Naive B cell (primary cell): ENCODE data around the gene PEX6. TPM values are rescaled to one million over a fixed set of nuclear protein-coding genes. Genes with fewer than 3 reads are reported as not detected.

Source experiments
- ATAC-seq, 2 donors: fragments of 150-1000 bp; cut with Tn5 transposase; 2 replicates each; pipeline ENCODE4 v1.10.0; 2021; ENCODE audit warnings: low read depth in 2 of 2, mild to moderate bottlenecking in 2 of 2, moderate library complexity in 2 of 2
- DNase-seq: peaks from one replicate; pipeline ENCODE4 v3.0.0; 2022
- H3K27ac Mint-ChIP-seq, 6 donors: one replicate each; pipeline ENCODE4 v1.8.0; 2020 to 2022; ENCODE audit warnings: mild to moderate bottlenecking in 6 of 6, mixed read lengths in 6 of 6, moderate library complexity in 5 of 6, inconsistent platforms in 2 of 6
- H3K27me3 Mint-ChIP-seq, 3 donors: one replicate each; pipeline ENCODE4 v1.8.0; 2021 to 2022; ENCODE audit warnings: mixed read lengths in 3 of 3, mild to moderate bottlenecking in 1 of 3
- H3K36me3 Mint-ChIP-seq, 2 donors: one replicate each; pipeline ENCODE4 v1.8.0; 2020 to 2022; ENCODE audit warnings: mixed read lengths in 2 of 2, inconsistent platforms in 1 of 2, mild to moderate bottlenecking in 1 of 2
- H3K4me1 Mint-ChIP-seq, 3 donors: one replicate each; pipeline ENCODE4 v1.8.0; 2020 to 2022; ENCODE audit warnings: mixed read lengths in 3 of 3, inconsistent platforms in 1 of 3, mild to moderate bottlenecking in 1 of 3, moderate library complexity in 1 of 3
- H3K4me3 Mint-ChIP-seq, 8 donors: one replicate each; pipeline ENCODE4 v1.8.0; 2020 to 2022; ENCODE audit warnings: mild to moderate bottlenecking in 8 of 8, mixed read lengths in 8 of 8, moderate library complexity in 8 of 8, inconsistent platforms in 2 of 8
- H3K9me3 Mint-ChIP-seq, 7 donors: one replicate each; pipeline ENCODE4 v1.8.0; 2020 to 2022; ENCODE audit warnings: mixed read lengths in 7 of 7, mild to moderate bottlenecking in 5 of 7, inconsistent platforms in 2 of 7, moderate library complexity in 1 of 7
- polyA plus RNA-seq, 6 donors: library from polyadenylated mRNA; unstranded; fragments of 300-500 nt; fragmentation: Illumina TruSeq; gene quantifications; one replicate each; pipeline ENCODE4 v1.2.3, GENCODE V29; 2021; ENCODE audit warnings: low read depth in 6 of 6

The PEX6 gene, protein sequence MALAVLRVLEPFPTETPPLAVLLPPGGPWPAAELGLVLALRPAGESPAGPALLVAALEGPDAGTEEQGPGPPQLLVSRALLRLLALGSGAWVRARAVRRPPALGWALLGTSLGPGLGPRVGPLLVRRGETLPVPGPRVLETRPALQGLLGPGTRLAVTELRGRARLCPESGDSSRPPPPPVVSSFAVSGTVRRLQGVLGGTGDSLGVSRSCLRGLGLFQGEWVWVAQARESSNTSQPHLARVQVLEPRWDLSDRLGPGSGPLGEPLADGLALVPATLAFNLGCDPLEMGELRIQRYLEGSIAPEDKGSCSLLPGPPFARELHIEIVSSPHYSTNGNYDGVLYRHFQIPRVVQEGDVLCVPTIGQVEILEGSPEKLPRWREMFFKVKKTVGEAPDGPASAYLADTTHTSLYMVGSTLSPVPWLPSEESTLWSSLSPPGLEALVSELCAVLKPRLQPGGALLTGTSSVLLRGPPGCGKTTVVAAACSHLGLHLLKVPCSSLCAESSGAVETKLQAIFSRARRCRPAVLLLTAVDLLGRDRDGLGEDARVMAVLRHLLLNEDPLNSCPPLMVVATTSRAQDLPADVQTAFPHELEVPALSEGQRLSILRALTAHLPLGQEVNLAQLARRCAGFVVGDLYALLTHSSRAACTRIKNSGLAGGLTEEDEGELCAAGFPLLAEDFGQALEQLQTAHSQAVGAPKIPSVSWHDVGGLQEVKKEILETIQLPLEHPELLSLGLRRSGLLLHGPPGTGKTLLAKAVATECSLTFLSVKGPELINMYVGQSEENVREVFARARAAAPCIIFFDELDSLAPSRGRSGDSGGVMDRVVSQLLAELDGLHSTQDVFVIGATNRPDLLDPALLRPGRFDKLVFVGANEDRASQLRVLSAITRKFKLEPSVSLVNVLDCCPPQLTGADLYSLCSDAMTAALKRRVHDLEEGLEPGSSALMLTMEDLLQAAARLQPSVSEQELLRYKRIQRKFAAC
- polyA plus RNA-seq, result 10 to 100 TPM; 10.6 to 23.5 (median 15.7) TPM

DNA sequence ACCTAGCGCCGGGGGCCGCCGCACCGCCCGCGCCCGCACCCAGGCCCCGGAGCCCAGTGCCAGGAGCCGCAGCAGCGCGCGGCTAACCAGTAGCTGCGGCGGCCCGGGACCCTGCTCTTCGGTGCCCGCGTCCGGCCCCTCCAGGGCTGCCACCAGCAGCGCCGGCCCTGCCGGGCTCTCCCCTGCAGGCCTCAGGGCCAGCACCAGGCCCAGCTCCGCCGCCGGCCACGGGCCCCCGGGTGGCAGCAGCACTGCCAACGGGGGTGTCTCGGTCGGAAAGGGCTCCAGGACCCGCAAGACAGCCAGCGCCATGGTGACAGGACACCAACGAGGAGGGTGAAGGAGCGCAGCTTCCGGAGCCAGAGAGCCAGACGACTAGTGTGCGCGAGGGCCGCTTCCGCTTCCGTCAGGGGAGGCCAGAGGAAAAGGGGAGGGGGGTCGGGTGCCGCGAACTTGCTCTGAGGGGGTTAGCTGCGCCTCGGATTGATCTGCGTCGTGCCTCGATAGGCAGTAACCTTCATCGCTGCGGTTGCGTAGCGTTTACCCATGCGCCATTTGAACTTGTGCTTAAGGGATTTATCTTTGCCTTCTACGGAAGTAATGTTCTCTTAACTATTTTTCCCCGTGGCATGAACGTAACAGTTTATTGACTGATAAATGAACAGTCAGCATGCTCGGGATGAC is at the start of gene PEX6:
TSS of gene PEX6 (minus strand) at position 343 of the 684 bp plus-strand sequence. CDS start at position 312, 31 bp downstream.
- Mint-ChIP-seq H3K27me3 (no peaks in the 10 kb centered on the region), H3K36me3 (no peaks in the 10 kb centered on the region), H3K4me3 (peak within 1 kb of the TSS; percentile 84 to 99 (median 98)), H3K9me3 (no peaks in the 10 kb centered on the region), H3K27ac (peak within 1 kb of the TSS; percentile 78 to 99 (median 97)), H3K4me1 (peaks cover 28 to 46% (median 30%) of the 10 kb centered on the region in 3 donors)
- DNase-seq, result peak; percentile 89
- peak; percentile 97 for ATAC-seq

DNA sequence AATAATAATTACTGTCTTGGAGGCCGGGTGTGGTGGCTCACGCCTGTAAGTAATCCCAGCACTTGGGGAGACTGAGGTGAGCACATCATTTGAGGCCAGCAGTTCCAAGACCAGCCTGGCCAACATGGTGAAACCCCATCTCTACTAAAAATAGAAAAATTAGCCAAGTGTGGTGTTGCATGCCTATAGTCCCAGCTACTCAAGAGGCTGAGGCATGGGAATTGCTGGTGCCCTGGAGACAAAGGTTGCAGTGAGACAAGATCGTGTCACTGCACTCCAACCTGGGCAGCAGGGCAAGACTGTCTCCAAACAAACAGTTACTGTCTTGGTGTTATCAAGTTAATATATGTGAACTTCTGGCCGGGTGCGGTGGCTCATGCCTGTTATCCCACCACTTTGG is 47.4 kb upstream of the PEX6 start:
- Mint-ChIP-seq H3K27me3 (no peaks in the 10 kb centered on the region), H3K27ac (peak overlapping the region in 2 of 6 donors; percentile 34 to 56), H3K9me3 (no peaks in the 10 kb centered on the region), H3K4me1 (peaks cover 15 to 24% (median 17%) of the 10 kb centered on the region in 3 donors), H3K36me3 (peaks cover 11 to 28% of the 10 kb centered on the region in 2 donors), H3K4me3 (no peak overlapping the region)
- no peak for DNase-seq
- no peak for ATAC-seq

DNA sequence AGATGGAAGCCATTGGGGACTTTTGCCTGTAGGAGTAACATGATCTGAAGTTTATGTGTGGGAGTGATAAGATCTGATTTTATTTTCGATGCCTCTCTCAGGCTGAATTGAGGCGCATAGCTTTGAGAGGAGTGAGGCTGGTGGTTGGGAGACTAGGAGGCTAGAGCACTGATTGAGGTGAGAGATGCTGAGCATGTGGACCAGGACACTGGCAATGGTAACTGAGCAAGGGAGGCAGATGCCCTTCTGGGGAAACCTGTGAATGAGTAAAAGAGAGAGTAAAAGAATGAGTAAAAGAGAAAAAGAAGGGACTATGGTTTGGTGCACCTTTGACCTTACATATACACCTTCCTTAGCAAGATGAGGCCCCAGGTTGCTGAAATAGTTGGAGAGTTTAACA is 45.5 kb upstream of the PEX6 start:
- no peaks in the 10 kb centered on the region for H3K9me3 Mint-ChIP-seq
- peak overlapping the region in 1 of 6 donors; percentile 61 for H3K27ac Mint-ChIP-seq
- DNase-seq (no peak), ATAC-seq (no peak)
- peaks cover 5 to 29% of the 10 kb centered on the region in 2 donors for H3K36me3 Mint-ChIP-seq
- no peaks in the 10 kb centered on the region for H3K27me3 Mint-ChIP-seq
- H3K4me1 Mint-ChIP-seq, result peaks cover 20 to 33% (median 27%) of the 10 kb centered on the region in 3 donors
- H3K4me3 Mint-ChIP-seq, result peak overlapping the region in 6 of 8 donors; percentile 4 to 85 (median 38)

DNA sequence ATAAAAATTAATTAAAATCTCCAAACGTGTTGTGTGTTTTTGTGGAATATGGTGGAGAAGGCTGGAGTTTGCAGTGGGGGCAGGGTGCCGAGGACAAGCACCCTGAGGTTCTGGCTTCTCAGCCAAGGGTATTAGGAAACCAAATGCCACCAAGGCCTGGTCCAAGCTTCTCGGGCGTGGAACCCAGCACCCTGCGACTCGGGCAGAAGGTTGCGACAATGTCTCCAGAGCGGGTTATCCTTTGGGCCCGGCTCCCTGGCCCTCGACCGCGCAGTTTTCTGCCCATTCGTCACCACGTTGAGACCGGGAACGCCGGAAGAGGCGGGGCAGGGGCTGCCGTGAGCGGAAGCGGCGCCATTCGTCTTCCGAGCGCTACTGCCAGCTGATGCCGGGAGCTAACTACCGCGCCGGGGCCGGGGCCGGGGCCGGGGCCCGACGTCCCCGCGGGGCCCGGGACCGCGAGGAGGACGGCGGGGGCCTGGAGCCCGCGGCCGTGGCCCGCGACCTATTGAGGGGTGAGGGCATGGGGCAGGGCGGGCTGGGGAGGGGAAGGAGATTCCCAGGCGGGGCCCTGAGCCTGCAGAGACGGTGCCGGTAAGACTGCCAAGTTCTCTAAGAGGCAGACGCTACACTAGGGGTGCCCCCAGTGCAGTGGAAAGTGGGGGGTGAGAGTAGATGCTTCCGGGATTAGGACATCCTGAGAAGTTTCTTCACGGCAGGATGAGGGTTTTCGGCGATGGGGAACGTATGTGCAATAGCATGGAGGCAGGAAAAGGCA is 42.5 kb upstream of the PEX6 start, which contains the start of gene RRP36:
TSS of gene RRP36 (plus strand) at position 354 of the 778 bp plus-strand sequence. CDS start at position 386, 32 bp downstream.
- Mint-ChIP-seq H3K36me3 (peaks cover 8 to 37% of the 10 kb centered on the region in 2 donors), H3K4me3 (peak within 1 kb of the TSS; percentile 89 to 99 (median 96)), H3K27me3 (no peaks in the 10 kb centered on the region), H3K27ac (peak within 1 kb of the TSS in 5 of 6 donors; percentile 74 to 96 (median 93)), H3K4me1 (peaks cover 25 to 50% (median 46%) of the 10 kb centered on the region in 3 donors), H3K9me3 (no peaks in the 10 kb centered on the region)
- peak; percentile 55 for DNase-seq
- peak; percentile 87 to 91 for ATAC-seq

DNA sequence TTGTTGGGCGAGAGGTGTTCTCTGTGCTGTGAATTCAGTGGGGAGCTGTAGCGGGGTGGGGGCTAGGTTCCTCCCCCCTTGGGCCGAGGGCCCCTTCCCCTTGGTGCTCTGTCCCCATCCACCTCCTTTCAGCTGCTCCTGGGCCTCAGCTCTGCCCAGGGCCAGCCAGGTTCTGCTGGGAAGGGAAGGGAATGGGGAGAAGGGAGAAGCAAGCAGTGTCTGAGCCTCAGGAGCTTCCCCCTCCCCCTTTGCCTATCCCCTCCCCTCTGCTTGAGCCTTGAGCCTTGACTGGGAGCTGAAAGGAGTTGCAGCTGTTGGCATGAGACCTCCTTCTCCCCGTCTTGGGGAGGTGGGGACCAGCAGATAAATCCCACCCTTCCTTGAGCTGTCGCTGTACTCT is 41.9 kb upstream of the PEX6 start:
- peak overlapping the region in 3 of 6 donors; percentile 33 to 75 (median 70) for H3K27ac Mint-ChIP-seq
- H3K36me3 Mint-ChIP-seq, result peaks cover 8 to 32% of the 10 kb centered on the region in 2 donors
- DNase-seq (no peak), ATAC-seq (no peak)
- no peaks in the 10 kb centered on the region for H3K27me3 Mint-ChIP-seq
- H3K9me3 Mint-ChIP-seq, result no peaks in the 10 kb centered on the region
- peak overlapping the region; percentile 86 to 96 (median 94) for H3K4me3 Mint-ChIP-seq
- peaks cover 29 to 56% (median 52%) of the 10 kb centered on the region in 3 donors for H3K4me1 Mint-ChIP-seq

DNA sequence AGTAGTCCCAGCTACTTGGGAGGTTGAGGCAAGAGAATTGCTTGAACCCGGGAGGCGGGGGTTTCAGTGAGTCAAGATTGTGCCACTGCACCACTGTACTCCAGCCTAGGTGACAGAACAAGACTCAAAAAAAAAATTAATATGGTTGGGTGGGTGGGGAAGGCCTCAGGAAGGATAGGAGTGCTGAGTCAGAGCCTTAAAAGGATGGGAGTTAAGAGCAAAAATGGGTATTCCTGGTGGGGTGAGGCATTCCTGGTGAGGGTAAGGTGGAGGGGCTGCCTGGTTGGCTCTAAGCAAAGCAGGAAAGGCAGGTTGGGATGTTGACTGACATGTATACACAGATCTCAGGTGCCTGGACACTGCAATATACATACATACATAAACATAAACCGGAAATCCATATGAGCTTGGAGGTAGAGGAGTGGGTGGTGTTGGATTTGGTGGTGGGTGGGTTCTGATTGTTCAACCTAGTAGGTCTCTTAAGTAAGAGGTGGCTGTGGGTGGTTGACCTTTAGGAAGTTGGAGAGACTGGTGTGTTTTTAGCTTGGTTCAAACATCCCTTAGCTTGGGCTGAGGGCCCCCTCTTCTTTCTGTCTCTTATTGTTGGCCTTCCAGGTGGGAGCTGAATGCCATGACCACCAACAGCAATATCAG is 41.2 kb upstream of the PEX6 start:
- H3K27me3 Mint-ChIP-seq, result no peaks in the 10 kb centered on the region
- no peaks in the 10 kb centered on the region for H3K9me3 Mint-ChIP-seq
- peaks cover 29 to 58% (median 53%) of the 10 kb centered on the region in 3 donors for H3K4me1 Mint-ChIP-seq
- H3K27ac Mint-ChIP-seq, result peak overlapping the region in 4 of 6 donors; percentile 33 to 78 (median 74)
- DNase-seq (no peak), ATAC-seq (no peak)
- H3K36me3 Mint-ChIP-seq, result peaks cover 8 to 30% of the 10 kb centered on the region in 2 donors
- peak overlapping the region; percentile 51 to 95 (median 86) for H3K4me3 Mint-ChIP-seq

DNA sequence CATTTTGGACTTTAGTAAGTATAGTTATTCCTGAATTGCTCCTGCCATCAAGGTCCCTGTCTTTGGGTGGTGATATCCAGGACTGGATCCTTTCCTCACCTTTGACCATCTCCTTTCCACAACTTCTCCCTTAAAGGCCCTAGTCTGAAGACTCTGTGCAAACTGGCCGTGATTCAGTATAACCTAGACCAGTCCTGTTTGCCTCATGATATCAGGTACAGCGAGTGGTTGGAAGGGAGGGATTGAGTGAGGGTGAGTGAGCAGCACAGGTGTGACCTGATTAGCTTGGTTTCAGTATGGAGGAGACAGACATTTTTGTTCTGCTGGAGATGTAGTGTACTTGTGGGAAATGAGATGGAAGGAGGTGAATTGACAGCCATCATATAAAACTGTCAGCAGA is 40.2 kb upstream of the PEX6 start:
- ATAC-seq, result no peak
- Mint-ChIP-seq H3K4me1 (peaks cover 31 to 63% (median 56%) of the 10 kb centered on the region in 3 donors), H3K27me3 (no peaks in the 10 kb centered on the region), H3K9me3 (no peaks in the 10 kb centered on the region), H3K36me3 (peaks cover 8 to 22% of the 10 kb centered on the region in 2 donors), H3K4me3 (peak overlapping the region in 3 of 8 donors; percentile 20 to 70 (median 67)), H3K27ac (peak overlapping the region in 2 of 6 donors; percentile 8 to 50)
- DNase-seq, result no peak

DNA sequence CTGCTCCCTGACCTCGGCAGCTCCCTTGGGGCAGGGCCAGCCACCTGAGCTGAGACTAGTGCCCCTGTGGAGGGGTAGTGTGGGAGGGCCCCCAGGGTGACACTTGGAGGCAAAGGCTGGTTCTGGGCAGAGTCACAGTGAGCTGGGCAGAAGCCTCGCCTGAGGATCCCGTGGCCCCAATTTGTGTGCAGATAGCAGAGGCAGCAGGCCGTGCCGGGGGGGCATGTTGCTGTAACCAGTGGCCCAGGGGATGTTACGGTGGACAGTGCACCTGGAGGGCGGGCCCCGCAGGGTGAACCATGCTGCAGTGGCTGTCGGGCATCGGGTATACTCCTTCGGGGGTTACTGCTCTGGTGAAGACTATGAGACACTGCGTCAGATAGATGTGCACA is 38.0 kb upstream of the PEX6 start:
- H3K9me3 Mint-ChIP-seq, result no peaks in the 10 kb centered on the region
- H3K36me3 Mint-ChIP-seq, result peaks cover 8 to 17% of the 10 kb centered on the region in 2 donors
- no peak for DNase-seq
- peak overlapping the region in 1 of 8 donors; percentile 67 for H3K4me3 Mint-ChIP-seq
- H3K27ac Mint-ChIP-seq, result peak overlapping the region in 1 of 6 donors; percentile 38
- no peak for ATAC-seq
- H3K4me1 Mint-ChIP-seq, result peaks cover 51 to 69% (median 69%) of the 10 kb centered on the region in 3 donors
- H3K27me3 Mint-ChIP-seq, result no peaks in the 10 kb centered on the region

DNA sequence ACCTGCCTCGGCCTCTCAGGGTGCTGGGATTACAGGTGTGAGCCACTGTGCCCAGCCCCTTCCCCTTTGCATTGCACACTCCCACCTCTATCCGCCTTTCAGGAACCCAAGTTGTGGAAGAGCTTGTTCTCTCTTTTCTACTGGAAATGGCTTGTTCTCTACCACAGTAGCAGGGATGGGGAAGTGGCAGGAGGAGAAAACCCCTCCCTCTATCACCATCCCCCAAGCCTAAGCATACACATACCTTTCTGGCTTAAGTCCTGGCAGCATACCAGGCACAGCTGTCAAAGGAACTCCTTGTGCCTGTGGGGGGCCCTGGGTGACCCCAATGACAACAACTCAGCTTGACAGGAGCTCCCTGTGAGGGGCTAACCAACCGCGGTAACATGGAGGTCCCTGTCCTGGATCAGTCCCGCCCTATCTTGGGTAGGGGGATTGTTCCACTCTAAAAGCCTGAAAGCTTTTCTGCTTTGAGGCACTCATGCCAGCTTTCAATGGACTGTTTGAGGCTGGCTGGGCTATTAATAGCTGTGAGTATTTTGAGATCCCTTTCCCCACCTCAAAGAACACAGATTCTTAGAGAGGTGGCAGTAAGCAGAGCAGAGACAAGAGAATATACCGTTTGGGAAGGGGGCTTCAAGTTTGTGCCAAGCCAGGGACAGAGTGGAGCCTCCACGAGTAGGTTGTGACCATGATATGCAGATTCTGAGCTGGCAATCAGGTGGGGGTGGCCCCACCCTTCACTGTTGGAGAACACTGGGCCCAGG is 37.4 kb upstream of the PEX6 start:
- Mint-ChIP-seq H3K4me3 (peak overlapping the region in 7 of 8 donors; percentile 2 to 82 (median 65)), H3K36me3 (peaks cover 8 to 17% of the 10 kb centered on the region in 2 donors), H3K9me3 (no peaks in the 10 kb centered on the region), H3K4me1 (peaks cover 52 to 75% (median 72%) of the 10 kb centered on the region in 3 donors), H3K27me3 (no peaks in the 10 kb centered on the region), H3K27ac (peak overlapping the region in 2 of 6 donors; percentile 38 to 86)
- ATAC-seq (no peak), DNase-seq (no peak)

DNA sequence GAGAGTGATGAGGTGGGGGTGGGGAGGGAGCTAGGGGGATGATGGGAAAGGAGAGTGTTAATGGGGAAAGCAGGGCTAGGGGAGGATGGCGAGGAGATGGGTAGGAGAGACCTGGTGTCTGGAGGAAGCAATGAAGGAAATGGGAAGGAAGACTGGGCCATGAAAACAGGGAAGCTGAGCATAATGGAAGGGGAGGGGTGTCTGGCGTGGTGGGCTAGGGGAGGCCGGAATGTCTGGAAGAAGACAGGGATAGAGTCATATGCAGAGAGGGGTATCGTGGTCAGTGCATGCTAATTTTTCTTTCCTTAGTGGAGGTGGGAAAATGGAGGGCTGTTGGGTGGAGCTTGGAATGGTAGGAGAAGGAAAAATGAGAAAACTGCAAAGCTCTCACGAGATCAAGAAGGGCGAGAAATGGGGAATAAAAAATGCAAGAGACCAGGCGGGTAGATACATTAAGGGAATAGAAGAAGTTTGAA is 35.5 kb upstream of the PEX6 start:
- ATAC-seq (no peak), DNase-seq (no peak)
- peak overlapping the region in 5 of 6 donors; percentile 79 to 96 (median 92) for H3K27ac Mint-ChIP-seq
- H3K27me3 Mint-ChIP-seq, result no peaks in the 10 kb centered on the region
- peaks cover 8 to 17% of the 10 kb centered on the region in 2 donors for H3K36me3 Mint-ChIP-seq
- no peaks in the 10 kb centered on the region for H3K9me3 Mint-ChIP-seq
- peak overlapping the region; percentile 84 to 99 (median 96) for H3K4me3 Mint-ChIP-seq
- peaks cover 53 to 72% (median 66%) of the 10 kb centered on the region in 3 donors for H3K4me1 Mint-ChIP-seq
